ENCODE data around the gene BUB3.

Gene BUB3

GRCh38 chr10:123145542-123146012, 8.6 kb upstream of the BUB3 start:
- H3K9me3 ChIP-seq, result no peaks in the 10 kb centered on the region
- no peak for DNase-seq (ENCODE audit: low spot score in 2 of 2)
- no peaks in the 10 kb centered on the region for H3K27me3 ChIP-seq (ENCODE audit: low read depth)
- H3K36me3 ChIP-seq (replicated peaks), result peaks cover 9% of the 10 kb centered on the region
- in situ Hi-C loops (cut with MboI; ENCODE audit: low sequenced_read_pairs), result no loop called here
- no peak overlapping the region for H3K4me3 ChIP-seq
- peaks cover 11% of the 10 kb centered on the region for H3K4me1 ChIP-seq

DNA sequence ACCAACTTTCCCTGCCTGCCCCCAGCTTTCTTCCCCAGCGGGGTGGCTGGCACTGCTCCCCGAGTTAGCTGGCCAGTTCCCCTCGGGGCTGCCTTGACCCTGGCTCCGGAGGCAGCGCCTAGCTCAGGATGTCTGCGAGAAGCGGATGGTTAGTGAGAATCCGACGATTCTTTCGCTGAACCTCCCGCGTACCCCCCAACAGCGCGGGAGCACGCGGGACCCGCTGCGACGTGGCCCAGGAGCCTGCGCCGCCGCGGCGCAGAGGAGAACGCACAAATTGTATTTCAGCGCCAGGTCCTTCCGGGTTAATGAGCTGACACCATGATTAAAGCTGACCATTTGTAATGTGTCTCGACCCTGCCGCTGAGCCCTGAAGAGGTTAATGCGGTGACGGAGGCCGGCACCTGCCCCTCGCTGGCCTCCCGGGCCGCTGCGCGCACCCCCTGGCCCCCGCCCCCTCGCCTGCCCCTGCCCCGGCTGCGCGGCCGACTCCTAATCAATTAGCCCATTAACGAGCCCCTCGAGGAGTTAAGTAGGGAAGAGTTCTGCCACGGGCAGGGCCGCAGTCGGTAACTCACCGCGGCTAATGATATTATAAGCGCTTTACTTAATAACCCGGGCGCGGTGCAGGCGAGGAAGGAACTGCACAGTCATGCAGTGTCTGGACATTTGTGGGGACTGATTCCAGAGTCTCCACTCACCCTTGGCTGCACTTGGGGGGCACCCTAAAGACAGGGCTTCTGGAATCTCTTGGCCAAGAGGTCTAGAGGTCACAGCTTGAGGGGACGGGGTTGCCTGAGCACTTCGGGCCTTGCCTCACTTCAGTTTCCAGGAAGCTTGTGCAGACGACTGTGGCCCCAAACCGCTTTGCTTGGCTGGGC, 7.9 kb upstream of the BUB3 start:
- no peak overlapping the region for H3K4me3 ChIP-seq
- no peaks in the 10 kb centered on the region for H3K9me3 ChIP-seq
- H3K27me3 ChIP-seq (ENCODE audit: low read depth), result no peaks in the 10 kb centered on the region
- H3K4me1 ChIP-seq, result peaks cover 11% of the 10 kb centered on the region
- peaks cover 12% of the 10 kb centered on the region for H3K36me3 ChIP-seq (replicated peaks)
- DNase-seq (ENCODE audit: low spot score in 2 of 2), result no peak
- in situ Hi-C loops (cut with MboI; ENCODE audit: low sequenced_read_pairs), result no loop called here

DNA sequence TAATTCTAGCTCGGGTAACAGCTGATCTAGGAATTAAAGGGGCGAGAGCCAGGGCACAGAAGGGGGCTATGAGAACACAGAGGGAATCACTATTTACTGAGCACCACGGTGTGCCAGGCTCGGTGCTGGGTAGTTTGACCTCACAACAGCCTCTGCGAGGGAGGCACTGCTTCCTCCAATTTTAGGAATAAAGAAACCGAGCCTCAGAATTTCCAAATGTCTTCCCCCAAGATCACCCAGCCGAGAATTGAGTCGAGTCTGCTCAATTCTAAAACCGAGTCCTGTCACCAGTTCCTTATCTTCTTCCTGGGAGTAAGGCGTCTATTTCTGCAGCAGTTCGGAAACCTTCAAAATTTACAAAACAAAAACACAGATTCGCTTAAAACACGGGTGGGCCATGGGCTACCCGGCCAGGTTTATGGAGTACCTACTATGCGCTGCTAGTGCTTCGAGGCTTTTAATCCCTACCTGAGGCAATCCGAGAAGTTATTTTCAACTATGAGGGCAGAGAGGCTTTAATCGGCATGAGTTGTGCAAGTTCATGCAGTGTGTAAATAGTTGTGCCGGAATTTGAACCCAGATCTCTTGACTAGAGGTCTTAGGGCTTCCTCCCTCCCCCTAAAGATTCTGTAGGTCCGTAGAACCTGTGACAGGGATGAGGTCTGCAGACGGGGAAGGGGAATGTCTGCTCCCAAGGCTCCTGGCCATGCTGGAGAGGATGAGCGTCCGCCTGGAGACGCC, 7.1 kb upstream of the BUB3 start:
- Histone ChIP-seq H3K9me3 (no peaks in the 10 kb centered on the region), H3K36me3 (replicated peaks) (peaks cover 12% of the 10 kb centered on the region), H3K27me3 (ENCODE audit: low read depth) (no peaks in the 10 kb centered on the region), H3K4me3 (no peak overlapping the region), H3K4me1 (peaks cover 14% of the 10 kb centered on the region)
- in situ Hi-C loops (cut with MboI; ENCODE audit: low sequenced_read_pairs), result no loop called here
- DNase-seq (ENCODE audit: low spot score in 2 of 2), result no peak

DNA sequence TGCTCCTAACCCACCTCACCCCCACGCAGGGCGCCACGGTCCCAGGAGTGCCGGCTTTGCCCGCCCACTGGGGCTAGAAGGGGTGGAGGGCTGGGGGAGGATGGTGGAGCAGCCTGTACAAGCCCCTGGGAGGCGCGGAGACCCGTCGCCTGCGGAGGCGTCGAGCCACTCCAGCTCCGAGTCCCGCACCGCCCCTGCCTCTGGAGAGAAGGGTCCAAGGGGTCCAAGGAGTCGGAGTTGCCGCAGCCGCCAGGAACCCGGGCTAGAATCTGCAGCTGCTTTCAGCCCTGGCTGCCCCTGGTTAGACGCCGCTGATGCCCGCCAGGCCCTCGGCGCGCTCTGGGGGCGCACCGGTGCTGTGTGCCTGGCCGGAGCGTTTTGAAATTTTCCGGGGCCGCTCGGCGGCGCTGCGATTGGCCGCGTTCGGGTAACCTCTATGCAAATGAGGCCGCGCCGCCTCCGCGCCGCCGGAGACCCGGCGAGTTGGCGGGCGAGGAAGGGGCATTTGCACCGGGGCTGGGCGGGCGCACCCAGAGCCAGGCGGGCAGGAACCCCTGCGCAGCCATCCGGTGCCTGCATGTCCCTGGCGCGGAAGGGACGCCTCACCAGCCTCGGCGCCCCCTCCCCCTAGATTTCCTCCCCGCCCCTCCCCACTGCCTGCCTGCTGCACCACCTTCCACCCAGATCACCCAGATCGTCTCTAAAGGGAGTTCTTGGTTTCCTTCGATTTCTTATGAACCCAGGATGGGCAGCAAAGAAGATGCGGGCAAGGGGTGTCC, 6.4 kb upstream of the BUB3 start, which contains the start of gene HMX2:
HMX2 (plus strand) TSS at position 502 of the 779 bp plus-strand sequence; CDS start at position 745, 243 bp downstream.
- no peaks in the 10 kb centered on the region for H3K27me3 ChIP-seq (ENCODE audit: low read depth)
- peaks cover 12% of the 10 kb centered on the region for H3K36me3 ChIP-seq (replicated peaks)
- peaks cover 22% of the 10 kb centered on the region for H3K4me1 ChIP-seq
- DNase-seq (ENCODE audit: low spot score in 2 of 2), result peak; percentile 53 to 84
- peak within 1 kb of the TSS; percentile 46 for H3K4me3 ChIP-seq
- in situ Hi-C loops (cut with MboI; ENCODE audit: low sequenced_read_pairs), result no loop called here
- H3K9me3 ChIP-seq, result no peaks in the 10 kb centered on the region

DNA sequence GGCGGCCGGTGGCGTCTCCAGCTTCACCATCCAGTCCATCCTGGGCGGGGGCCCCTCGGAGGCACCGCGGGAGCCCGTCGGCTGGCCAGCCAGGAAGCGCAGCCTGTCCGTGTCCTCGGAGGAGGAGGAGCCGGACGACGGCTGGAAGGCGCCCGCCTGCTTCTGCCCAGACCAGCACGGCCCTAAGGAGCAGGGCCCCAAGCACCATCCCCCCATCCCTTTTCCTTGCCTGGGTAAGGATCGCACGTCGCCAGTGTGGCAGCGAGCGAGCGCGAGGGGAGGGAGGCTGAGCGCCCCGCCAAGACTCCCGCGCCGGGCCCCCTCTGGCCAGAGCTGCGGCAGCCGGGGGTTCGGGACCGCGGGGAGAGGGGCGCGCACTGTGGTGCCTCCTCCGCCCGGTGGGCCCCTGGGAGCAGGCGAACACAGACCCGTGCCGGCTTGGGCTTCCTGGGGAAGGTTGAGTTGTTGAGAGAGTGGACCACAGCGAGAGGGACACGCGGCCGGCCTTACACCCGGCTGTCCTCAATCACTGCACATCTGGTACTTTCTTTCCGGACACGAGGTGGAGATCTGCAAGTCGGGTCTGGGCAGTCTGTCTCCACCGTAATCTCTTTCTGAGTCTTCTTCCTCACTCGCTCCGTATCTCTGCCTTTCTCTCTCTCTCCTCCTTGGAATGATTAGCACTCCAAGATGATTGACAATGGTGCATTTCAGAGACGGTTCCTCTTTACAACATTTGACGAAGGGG, 5.6 kb upstream of the BUB3 start:
- peak overlapping the region; percentile 46 for H3K4me3 ChIP-seq

DNA sequence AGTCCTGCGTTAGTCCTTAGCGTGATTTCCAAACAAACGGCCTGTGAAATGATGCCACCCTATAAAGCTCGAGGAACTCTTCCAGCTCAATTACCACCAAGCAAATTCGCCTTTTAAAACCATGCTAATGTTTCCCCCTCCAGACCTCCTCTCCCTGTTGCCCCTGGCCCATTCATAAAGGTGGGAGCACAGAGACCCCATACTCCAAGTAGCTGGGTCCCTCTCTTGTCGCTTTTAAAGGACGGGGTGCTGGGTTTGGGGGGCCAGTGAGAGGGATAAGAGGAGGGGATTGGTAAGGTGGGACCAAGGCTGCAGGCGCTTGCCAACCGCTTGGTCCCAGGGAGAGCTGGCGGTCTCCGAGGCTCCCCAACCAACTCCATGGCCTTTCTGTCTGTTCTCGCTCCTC, 5.0 kb upstream of the BUB3 start:
- H3K9me3 ChIP-seq, result no peaks in the 10 kb centered on the region
- in situ Hi-C loops (cut with MboI; ENCODE audit: low sequenced_read_pairs), result no loop called here
- H3K27me3 ChIP-seq (ENCODE audit: low read depth), result no peaks in the 10 kb centered on the region
- DNase-seq (ENCODE audit: low spot score in 2 of 2), result no peak
- H3K36me3 ChIP-seq (replicated peaks), result peaks cover 12% of the 10 kb centered on the region
- peak overlapping the region; percentile 46 for H3K4me3 ChIP-seq
- peaks cover 32% of the 10 kb centered on the region for H3K4me1 ChIP-seq

More for the DNA sequence above, 5.6 kb upstream of the BUB3 start:
- peaks cover 12% of the 10 kb centered on the region for H3K36me3 ChIP-seq (replicated peaks)
- no peaks in the 10 kb centered on the region for H3K9me3 ChIP-seq
- peak in 1 of 2 experiments; percentile 56 for DNase-seq (ENCODE audit: low spot score in 2 of 2)
- in situ Hi-C loops (cut with MboI; ENCODE audit: low sequenced_read_pairs), result no loop called here
- no peaks in the 10 kb centered on the region for H3K27me3 ChIP-seq (ENCODE audit: low read depth)
- peaks cover 29% of the 10 kb centered on the region for H3K4me1 ChIP-seq

- Histone ChIP-seq H3K36me3 (replicated peaks) (peaks cover 12% of the 10 kb centered on the region), H3K4me1 (peaks cover 32% of the 10 kb centered on the region), H3K27me3 (ENCODE audit: low read depth) (no peaks in the 10 kb centered on the region), H3K4me3 (no peak overlapping the region), H3K9me3 (no peaks in the 10 kb centered on the region)
- in situ Hi-C loops (cut with MboI; ENCODE audit: low sequenced_read_pairs), result no loop called here
- no peak for DNase-seq (ENCODE audit: low spot score in 2 of 2)
These were observed 4.5 kb upstream of the BUB3 start for GRCh38 chr10:123149568-123150270.

- Histone ChIP-seq H3K27me3 (ENCODE audit: low read depth) (no peaks in the 10 kb centered on the region), H3K4me1 (peaks cover 32% of the 10 kb centered on the region), H3K4me3 (no peak overlapping the region), H3K9me3 (no peaks in the 10 kb centered on the region), H3K36me3 (replicated peaks) (peaks cover 19% of the 10 kb centered on the region)
- no peak for DNase-seq (ENCODE audit: low spot score in 2 of 2)
- in situ Hi-C loops (cut with MboI; ENCODE audit: low sequenced_read_pairs), result no loop called here
These were observed 3.8 kb upstream of the BUB3 start for GRCh38 chr10:123150271-123150985.

GRCh38 chr10:123150986-123151736, 3.0 kb upstream of the BUB3 start:
- no peaks in the 10 kb centered on the region for H3K9me3 ChIP-seq
- no peaks in the 10 kb centered on the region for H3K27me3 ChIP-seq (ENCODE audit: low read depth)
- no peak for DNase-seq (ENCODE audit: low spot score in 2 of 2)
- H3K4me3 ChIP-seq, result no peak overlapping the region
- in situ Hi-C loops (cut with MboI; ENCODE audit: low sequenced_read_pairs), result no loop called here
- peaks cover 26% of the 10 kb centered on the region for H3K36me3 ChIP-seq (replicated peaks)
- peaks cover 38% of the 10 kb centered on the region for H3K4me1 ChIP-seq

DNA sequence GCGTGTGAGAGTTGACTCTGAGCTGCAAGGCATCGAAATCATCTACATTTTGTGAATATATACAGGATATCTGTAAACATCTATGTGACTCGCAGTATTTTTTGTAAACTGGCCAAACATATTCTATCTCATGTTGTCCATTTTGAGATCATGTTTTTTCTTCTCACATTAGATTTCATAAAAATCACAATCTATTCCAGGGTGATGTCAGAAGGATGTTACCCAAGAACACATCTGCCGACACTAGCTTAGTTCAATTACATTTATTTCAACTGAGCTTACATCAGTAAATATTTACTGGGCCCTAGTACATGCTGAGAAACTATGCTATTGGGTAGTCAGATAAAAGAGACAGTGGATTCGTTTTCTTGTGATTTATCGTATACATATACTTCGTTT, 2.5 kb upstream of the BUB3 start:
- peaks cover 32% of the 10 kb centered on the region for H3K36me3 ChIP-seq (replicated peaks)
- peaks cover 42% of the 10 kb centered on the region for H3K4me1 ChIP-seq
- no peak for DNase-seq (ENCODE audit: low spot score in 2 of 2)
- H3K9me3 ChIP-seq, result no peaks in the 10 kb centered on the region
- no peaks in the 10 kb centered on the region for H3K27me3 ChIP-seq (ENCODE audit: low read depth)
- H3K4me3 ChIP-seq, result no peak overlapping the region
- in situ Hi-C loops (cut with MboI; ENCODE audit: low sequenced_read_pairs), result no loop called here

DNA sequence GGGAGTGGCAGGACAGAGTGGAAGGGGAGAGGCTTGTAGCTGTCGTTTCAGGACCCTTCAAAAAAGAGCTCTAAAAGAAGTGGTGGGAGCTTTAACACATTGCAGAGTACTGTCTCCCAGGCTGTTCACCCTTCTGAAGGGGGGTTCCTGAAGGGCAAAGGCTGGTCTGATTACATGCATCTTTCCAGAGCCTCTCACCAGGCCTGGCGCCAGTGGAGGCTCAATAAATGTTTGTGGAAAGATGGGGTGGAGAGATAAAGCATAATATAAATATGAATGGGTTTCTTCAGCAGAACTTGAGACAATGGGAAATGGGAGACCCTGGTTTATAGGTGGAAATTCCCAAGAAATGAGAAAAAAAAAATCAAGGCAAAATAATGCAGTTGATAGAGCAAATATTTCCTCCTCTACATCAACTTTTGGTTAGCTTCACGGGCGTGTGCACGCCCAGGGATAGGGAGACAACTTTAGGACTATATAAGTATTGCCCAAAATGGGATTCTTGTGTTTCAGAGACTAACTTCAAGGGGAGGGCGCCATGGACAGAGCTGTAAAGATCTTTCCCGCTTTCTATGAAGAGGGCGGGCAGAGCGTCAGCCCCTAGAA, 613 bp upstream of the BUB3 start:
- in situ Hi-C loops (cut with MboI; ENCODE audit: low sequenced_read_pairs), result no loop called here
- no peaks in the 10 kb centered on the region for H3K9me3 ChIP-seq
- H3K36me3 ChIP-seq (replicated peaks), result peaks cover 50% of the 10 kb centered on the region
- no peaks in the 10 kb centered on the region for H3K27me3 ChIP-seq (ENCODE audit: low read depth)
- H3K4me3 ChIP-seq, result no peak overlapping the region
- H3K4me1 ChIP-seq, result peaks cover 56% of the 10 kb centered on the region
- peak in 1 of 2 experiments; percentile 36 for DNase-seq (ENCODE audit: low spot score in 2 of 2)
